Measurements from ENCODE around the gene CMA1.

Gene CMA1

DNA sequence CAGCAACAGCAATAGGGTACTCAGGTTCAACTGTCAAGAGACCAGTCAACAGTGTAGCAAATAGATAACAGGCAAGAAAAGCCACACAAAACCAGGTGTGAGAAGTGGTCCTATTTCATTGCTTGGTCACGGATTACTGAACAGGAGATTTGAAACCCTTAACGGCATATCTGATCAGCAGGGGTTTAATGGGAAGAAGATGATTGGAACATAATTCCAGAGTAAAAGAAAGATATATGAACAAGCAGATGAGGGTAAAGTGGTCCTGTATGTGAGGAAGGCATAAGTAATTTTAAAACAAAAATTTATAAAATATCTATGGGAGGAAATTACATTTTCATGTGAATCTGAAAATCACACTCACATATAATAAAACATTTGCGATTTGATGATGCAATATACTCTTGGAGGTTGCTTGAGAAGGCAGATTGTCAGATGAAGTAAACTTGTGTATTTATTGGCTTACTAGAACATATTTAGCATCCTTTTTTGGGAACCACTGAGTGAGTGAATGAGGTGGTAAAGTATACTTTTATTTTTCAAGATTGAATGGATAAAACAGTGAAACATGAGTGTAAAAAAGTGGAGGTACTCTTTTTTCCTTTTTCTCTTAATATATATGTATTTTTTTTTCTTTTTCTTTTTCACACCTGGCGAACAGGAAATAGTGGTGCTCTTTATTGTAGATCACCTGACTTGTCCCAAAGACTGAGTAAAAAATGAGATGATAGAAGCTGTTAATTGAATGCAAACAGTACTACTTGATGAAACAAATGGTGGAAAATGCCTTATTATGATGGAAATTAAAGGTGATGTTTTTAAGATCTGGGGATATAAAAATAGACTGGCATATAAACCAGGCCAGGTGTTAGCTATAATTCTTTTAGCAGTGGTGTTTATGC is 43.9 kb downstream of the CMA1 start:
- no peak for TF ChIP-seq CTCF (IDR thresholded peaks at IDR 0.05; ENCODE audit: low read depth, low read length)
- no peak overlapping the region for H3K4me3 ChIP-seq (ENCODE audit: low read depth, low read length)
- in situ Hi-C loops (cut with HindIII; ENCODE audit: low sequenced_read_pairs) = no loop called here
- DNase-seq (ENCODE audit: low read depth, low spot score) = no peak

DNA sequence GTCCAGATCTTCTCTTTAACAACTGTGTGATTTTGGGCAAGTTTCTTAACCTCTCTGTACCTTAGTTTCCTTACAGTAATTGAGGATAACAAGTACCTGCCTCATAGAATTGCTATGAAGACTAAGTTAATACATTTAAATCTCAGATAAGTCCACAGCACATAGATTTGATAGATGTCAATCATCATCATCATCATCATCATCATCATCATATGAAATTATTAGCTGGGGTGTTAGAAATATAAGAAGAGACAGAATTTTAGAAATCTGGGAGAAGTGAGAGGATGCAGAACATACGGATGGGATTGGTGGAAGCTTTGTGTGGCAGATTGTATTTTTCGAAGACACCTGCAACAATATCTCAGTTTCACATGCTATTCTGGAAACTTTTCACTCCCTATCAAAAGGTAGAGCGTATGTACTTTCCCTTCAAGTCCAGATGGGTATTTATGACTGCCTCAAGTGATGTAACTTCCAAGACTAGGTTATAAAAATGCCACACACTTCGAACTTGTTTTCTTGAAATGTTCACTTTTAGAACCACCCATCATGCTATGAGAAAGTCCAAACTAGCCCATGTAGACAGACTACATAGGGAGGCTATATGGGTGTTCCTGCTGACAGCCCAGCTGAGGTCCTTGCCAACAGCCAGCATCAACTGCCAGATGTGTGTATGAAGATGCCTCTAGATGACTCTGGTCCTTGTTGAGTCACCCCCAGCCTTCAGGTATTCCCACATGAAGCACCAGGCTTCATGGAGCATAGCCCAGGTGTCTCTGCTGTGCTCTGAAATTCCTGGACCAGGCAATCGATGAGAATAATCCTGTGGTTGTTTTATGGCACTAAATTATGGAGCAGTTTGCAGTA is 44.8 kb downstream of the CMA1 start:
- in situ Hi-C loops (cut with HindIII; ENCODE audit: low sequenced_read_pairs) = no loop called here
- TF ChIP-seq CTCF (IDR thresholded peaks at IDR 0.05; ENCODE audit: low read depth, low read length) = no peak
- DNase-seq (ENCODE audit: low read depth, low spot score) = no peak
- H3K4me3 ChIP-seq (ENCODE audit: low read depth, low read length) = no peak overlapping the region

DNA sequence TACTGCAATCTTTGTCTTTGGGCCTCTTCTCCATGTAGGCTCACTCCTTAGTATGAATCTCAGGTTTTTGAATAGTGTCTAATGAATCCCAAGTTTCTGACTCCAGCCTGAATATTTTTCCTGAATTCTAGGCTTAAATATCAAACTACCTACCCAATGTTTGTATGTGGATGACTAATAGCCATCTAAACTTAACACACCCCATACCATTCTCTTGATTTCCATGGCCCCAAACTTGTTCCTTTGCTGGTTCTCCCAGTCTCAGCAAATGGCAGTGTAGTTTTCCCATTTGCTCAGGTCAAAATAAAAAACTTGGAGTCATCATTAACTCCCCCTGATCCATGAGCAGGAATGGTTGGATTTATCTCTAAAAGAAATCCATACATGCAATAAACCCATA is 46.7 kb downstream of the CMA1 start:
- TF ChIP-seq CTCF (IDR thresholded peaks at IDR 0.05; ENCODE audit: low read depth, low read length) = no peak
- no peak overlapping the region for H3K4me3 ChIP-seq (ENCODE audit: low read depth, low read length)
- DNase-seq (ENCODE audit: low read depth, low spot score) = no peak
- in situ Hi-C loops (cut with HindIII; ENCODE audit: low sequenced_read_pairs) = no loop called here

DNA sequence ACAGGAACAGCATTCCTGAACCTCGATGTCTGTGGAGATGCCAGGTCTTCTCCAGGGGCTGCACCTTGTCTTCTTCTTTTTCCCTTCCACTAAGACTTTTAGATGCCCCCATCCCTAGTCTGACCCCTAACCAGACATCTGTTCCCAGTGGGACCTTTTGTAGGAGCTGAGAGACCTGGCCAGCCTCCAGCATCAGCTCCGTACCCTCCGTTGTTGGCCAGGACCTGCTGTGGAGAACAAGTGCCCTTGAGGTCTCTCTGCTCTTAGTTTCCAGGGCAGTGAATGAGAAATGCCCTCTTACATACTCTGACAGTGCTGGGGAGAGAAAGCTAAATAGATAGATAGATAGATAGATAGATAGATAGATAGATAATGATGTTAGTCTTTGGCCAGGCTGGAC is 48.7 kb downstream of the CMA1 start:
- no peak overlapping the region for H3K4me3 ChIP-seq (ENCODE audit: low read depth, low read length)
- DNase-seq (ENCODE audit: low read depth, low spot score) = no peak
- in situ Hi-C loops (cut with HindIII; ENCODE audit: low sequenced_read_pairs) = no loop called here
- no peak for TF ChIP-seq CTCF (IDR thresholded peaks at IDR 0.05; ENCODE audit: low read depth, low read length)

- in situ Hi-C loops (cut with HindIII; ENCODE audit: low sequenced_read_pairs) = no loop called here
- TF ChIP-seq CTCF (IDR thresholded peaks at IDR 0.05; ENCODE audit: low read depth, low read length) = no peak
- no peak overlapping the region for H3K4me3 ChIP-seq (ENCODE audit: low read depth, low read length)
- DNase-seq (ENCODE audit: low read depth, low spot score) = no peak
Observed at GRCh38 chr14:24458736-24459135, 49.3 kb downstream of the CMA1 start.

GRCh38 chr14:24456980-24457379 is 51.1 kb downstream of the CMA1 start:
- H3K4me3 ChIP-seq (ENCODE audit: low read depth, low read length) = no peak overlapping the region
- in situ Hi-C loops (cut with HindIII; ENCODE audit: low sequenced_read_pairs) = no loop called here
- no peak for TF ChIP-seq CTCF (IDR thresholded peaks at IDR 0.05; ENCODE audit: low read depth, low read length)
- DNase-seq (ENCODE audit: low read depth, low spot score) = no peak
